HG03039 (cell line): ENCODE data around the gene SEPTIN3.

Experiments used
- ATAC-seq: cut with Tn5 transposase; IDR thresholded peaks from one replicate; pipeline ENCODE4 v1.9.1; 2021; ENCODE audit warnings: mild to moderate bottlenecking, moderate library complexity; ENCODE audit not compliant: unreplicated experiment

SEPTIN3 gene

DNA sequence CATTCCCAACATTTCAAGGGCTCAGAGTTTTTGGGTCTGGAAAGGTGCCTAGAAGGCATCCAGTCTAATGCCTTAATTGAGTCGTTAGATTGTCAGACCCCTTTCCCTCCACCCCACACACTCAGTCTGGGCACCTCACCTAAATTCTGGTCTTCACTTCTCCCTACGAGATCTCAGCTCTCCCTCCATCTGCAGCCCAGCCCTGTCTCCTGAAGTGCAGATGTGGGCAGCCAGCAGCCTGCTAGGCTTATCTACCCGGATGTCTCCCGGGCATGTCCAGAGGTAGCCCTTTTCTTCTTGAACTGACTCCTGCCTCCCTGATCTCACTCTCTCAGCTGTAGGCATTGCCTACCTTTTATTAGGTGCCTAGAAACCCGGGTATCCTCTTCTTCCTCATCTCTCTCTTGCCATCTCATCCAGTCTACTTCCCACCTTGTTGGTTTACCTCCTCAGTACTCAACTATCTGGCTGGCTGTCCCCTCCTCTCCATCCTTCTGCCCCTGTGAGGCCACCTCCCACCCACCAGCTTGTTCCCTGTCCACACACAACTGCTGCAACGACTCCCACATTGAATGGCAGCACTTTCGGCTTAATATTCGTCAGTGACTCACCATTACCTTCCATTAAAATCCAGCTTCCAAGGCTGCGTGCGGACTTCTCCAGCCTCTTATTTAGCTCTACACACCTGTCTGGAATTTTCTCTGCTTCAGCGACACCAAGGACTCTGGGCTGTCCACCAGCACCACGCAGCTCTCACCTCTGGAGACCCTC lies 6.2 kb downstream of the SEPTIN3 start:
- no peak for ATAC-seq

DNA sequence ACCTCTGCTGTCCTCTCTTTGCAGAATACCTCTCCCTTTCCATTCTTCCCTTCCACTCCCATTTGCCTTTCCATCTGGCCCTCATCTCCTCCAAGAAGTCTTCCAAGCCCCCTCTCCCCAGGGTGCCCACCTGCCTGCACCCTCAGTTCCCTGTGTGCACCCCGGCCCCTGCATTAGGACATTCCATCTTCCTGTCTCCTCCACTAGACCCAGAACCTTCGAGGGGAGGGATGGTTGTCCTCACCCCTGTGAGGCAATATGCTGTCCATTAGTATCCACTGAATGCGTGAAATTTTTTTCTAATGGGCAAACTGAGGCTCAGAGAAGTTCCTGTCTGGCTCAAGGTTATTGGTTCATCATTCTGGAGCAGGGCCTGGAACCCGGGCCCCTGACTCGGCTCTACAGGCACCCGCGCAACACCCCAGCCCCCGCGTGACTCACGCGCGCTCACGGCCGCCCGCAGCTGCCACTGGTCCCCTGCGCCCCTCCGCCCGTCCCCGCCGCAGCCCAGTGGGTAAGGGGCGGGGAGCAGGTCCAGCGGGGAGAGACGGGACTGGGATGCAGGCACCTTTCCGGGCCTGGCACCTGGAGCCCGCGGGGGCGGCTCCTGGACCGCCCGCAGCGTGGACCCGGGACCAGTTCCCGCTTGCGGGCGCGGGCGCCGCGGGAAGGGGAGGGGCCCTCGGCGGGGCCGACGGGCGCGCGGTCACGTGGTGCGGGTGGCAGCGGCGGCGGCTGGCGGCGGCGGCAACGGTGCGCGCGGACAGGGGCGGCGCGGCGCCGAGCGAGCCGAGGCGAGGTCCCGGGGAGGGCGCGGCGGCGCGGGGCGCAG lies 7.0 kb downstream of the SEPTIN3 start:
- no peak for ATAC-seq

DNA sequence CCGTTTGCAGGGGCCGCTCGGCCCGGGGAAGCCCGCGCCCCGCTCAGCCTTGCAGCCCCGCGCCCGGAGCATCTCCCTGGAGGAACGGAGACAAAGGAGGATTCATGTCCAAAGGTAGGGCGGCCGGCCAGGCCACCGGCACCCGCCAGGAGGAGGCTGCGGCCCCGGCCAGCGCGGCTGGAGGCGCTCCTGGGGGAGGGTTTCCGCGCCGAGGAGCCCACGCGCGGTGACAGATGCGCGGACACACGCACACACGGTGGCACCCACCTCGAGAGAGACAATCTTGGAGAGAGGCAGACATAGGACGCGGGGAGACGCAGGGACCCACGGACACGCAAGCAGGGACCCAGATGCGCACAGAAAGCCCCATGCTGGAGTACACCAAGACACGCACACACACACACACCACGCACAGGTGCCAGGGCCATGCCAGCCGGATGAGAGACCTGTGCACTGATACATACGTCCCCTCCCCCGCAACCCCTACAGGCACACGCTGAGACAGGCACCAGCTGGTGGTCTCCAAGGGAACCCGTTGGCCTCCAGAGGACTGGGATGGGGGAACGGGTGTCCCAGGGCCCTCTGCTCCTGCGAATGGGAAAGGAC lies 7.8 kb downstream of the SEPTIN3 start:
- ATAC-seq: no peak

DNA sequence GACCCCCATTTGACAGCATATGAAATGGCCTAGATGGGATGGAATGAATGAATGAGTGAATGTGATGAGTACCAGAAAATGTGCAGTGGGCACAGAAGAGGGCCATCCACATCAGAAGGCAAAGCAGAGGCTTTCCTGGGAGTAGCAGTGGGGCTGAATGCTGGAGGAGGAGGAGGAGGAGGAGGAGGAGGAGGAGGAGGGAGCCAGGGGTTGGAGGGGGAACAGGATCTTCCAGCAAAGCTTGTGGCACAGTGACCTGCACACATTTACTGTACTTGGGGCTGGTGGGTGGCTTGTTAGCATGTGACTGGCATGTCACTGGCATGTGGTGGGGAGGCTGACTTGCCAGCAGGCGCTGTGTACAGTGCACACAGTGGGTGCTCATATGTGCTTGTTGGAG lies 9.5 kb downstream of the SEPTIN3 start:
- ATAC-seq: no peak

DNA sequence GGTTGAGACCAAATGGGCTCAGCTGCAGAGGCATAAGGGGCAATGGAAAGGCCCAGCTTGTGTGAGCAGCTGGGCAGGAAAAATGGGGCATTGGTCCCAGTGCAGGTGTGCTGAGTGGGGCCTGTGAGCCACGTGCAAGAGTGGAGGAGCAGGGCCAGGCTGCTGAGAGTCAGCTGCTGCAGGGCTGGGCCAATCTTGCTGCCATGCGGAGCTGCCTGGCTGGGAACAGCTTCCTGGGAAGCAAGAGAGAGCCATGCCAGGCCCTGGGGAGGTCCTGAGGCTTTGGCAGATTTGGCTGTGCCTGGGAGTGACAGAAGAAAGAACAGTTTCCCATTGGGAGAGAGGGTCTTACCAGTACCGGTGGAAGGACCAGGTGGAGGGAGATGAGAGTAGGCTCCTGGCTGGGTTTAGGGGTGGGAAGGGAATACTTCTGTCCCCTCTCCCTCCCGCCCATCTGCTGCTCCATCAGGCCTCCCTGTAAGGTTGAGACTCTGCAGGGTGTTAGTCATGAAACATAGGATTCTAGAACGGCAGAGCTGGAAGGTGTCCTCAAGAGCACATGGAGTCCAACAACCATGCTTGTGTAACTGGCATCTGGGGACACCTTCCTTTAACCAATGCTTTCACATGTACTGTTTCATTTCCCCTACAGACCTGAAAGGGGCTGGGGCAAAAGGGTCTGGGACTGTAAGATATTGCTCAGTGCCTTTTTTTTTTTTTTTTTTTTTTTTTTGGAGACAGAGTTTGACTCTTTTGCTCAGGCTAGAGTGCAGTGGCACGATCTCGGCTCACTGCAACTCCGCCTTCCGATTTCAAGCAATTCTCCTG lies 10.4 kb downstream of the SEPTIN3 start:
- no peak for ATAC-seq

DNA sequence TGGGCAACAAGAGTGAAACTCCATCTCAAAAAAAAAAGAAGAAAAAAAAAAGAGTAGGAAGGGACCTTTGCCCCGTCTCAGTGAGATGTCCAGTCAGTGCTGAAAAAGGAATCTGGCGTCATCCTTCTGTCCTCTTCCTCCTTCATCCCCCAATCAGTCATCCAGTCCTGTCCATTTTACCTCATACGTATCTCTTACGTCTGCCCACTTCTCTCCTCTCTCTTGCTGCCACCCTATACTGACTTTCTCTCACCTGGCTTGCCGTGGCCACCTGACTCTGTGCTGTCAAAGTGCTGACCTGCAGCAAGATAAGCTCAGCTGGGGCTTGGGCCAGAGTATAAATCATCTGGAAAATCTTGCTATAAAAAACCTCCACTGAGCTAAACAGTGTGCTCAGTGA lies 13.6 kb downstream of the SEPTIN3 start:
- no peak for ATAC-seq

DNA sequence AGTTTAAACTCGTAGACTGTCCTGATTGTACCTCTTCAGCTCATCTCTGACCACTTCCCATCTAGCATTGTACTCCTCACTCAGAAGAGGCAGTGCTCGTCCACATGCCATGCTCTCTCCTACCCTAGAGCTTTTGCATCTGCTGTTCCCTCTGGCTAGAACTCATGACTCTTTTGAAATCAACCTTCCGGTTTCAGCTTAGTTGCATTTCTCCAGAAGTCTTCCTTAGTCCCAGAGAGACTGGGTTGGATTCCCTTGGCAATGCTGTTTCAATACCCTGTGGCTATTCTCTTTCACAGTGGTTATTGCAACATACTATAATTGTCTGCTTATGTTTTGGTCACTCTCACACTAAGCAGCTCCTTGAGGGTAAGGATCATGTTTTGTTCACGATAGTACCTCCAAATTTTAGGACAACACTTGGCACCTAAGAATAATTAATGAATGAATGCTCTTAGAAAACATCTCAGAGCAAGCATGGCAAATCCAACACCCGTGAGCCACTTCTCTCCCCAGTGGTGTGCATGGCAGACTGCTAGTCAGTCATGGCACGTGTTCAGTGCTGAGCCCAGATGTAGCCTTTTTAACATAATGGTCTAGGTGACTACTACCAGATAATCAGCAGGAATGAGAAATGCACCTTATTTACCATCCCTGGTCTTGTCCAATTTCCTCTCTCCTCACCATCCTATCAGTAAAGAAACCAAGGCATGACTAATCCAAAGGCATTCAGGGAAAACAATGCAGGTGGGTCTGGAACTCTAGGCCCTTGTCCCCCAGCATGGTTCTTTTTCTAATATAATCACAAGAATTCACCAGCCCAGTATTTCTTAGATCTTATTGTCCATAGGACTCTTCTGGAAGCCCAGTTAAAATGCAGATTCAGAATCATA lies 14.5 kb downstream of the SEPTIN3 start:
- no peak for ATAC-seq

DNA sequence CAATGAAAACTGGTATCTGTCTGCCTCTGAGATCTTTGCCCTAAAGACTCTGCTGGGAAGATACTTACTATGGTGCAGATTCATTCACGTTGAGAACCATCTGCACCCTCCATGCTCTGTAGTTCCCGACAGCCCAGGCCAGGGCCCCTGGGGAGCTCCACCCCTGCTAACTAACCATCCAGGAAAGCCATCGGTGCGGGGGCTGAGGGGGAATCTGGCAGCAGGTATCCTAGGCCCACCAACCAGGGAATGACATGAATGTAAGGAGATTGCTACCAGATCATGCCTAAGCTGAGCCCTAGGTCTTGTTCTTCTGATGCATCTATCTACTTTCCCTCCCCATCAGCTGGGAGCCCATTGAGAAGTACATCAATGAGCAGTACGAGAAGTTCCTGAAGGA lies 18.0 kb downstream of the SEPTIN3 start:
- no peak for ATAC-seq

DNA sequence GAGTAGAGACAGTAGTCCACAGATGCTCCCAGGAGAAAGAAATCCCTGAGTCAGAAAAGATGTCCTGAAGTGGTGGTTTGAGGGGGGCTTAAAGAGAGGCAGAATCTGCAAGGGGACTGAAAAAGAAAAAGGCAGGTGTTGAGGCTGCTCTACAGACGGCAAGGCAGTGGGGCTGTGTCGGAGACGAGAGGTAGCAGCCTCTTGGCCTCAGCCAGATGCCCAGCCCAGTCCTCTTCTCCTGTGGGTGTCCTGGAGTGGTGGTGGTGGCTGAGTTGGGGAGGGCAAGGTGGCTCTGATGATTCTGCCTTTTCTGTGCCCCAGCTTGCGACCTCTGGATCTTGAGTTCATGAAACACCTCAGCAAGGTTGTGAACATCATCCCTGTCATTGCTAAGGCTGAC lies 20.0 kb downstream of the SEPTIN3 start:
- ATAC-seq: no peak

DNA sequence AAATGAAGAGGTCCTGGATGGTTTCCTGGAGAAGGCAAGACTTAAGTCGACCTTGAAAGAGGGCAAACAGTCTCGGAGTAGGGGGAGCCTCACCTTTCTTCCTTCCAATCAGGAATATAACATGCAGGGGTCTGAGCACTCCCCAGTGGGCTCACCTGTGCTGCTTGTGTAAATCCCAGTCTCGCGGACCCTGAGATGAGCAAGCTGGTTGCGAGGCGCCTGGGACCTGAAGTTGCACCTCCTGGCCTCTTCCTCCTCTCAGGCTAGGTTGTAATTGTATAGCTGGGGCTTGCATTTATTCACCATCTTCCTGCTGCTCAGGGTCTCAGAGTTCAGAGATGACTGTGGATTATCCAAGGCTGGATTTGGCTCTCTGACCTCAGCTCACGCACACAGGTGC lies 21.9 kb downstream of the SEPTIN3 start:
- no peak for ATAC-seq

DNA sequence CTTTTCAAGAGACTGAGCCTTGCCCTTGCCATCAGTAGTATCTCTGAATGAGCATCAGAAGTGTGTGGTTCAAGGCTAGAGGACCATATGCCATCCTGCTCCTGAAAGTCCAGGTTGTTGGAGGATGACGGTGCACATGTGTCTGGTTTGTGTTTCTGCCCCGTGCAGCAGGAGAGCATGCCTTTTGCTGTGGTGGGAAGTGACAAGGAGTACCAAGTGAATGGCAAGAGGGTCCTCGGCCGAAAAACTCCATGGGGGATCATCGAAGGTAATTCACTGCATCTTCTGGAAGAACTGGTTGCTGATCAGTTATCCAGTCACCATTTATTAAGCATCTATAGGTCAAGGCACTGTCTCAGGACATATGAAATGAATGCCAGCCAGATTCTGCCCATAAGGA lies 23.3 kb downstream of the SEPTIN3 start:
- ATAC-seq: no peak

DNA sequence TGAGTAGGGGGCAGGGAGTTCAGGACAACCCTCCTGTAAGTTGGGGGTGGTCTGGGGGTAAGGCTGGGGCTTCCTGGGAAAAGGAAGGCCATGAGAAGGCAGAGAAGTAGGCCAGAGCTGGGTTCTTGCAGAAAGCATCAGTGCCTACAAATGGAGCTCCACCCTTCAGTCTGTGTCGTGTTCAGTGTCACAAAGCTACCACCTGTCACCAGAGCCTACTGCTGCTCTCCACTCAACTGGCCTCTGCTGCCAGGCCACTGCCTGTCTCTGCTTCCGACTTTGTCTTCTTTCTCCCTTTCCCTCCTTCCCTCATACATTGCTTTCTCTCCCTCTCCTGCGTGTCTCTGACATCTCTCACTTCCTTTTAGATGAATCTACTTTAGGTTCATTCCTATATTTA lies 26.0 kb downstream of the SEPTIN3 start:
- ATAC-seq: no peak

DNA sequence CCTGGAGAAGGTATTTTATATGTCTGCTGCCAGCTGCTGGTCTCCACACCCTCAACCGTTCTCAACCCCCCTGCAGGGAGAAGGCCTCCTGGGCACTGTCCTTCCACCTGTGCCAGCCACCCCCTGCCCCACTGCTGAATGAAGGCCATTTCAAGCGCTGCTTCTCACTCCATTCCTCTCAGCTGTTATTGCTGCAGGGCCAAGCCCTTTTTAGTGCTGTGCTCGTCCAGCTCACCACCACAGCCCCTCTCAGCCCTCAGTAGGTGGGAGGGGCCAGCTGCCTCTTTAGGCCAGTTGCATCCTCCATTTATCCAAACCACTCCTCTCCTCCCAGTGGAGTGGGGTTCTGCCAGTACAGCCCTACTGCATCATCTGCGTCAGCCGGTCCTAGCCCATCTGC lies 27.6 kb downstream of the SEPTIN3 start:
- no peak for ATAC-seq

DNA sequence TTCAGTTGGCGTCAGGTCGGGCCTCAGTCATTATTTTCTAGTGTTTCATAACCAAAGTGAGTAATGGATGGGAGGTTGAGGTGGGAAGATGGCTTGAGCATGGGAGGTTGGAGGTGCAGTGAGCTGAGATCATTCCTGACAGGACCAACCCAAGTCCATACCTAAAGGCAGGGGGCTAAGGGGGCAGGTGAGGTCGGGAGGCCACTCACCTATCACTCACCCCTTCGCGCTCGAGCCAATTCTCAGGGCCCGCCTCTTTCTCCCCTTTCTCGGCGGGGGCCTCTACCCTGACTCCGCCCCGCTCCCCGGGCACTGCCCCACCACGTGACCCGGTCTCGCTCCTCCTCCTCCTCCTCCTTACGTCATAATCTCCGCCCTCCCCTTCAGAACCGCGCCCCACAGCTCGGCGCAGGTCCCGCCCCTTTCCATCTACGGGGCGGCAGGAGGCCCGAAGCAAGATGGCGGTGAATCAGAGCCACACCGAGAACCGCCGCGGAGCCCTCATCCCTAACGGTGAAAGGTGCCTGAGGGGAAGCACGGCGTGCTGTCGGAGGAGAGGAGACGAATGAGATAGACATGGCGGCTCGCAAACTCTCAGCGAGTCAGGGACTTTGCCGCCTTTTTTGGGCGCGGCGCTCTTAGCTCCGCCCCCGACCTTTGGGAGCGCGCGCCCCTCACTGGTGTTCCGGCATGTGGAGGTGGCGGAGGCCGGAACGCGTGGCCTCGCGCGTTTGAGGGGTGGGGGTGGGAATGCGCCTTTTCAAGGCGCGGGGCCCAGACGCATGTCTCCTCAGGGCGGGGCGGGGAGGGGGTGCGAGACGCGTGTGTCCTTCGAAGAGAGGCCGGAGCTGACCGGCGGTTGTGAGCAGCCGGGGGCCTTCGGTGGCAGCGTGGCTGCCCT lies 29.4 kb downstream of the SEPTIN3 start, which contains the start of gene WBP2NL:
Gene WBP2NL (plus strand): TSS at position 428 of the 901 bp plus-strand sequence. CDS start 31 bp downstream, at position 459.
- peak; percentile 68 for ATAC-seq

DNA sequence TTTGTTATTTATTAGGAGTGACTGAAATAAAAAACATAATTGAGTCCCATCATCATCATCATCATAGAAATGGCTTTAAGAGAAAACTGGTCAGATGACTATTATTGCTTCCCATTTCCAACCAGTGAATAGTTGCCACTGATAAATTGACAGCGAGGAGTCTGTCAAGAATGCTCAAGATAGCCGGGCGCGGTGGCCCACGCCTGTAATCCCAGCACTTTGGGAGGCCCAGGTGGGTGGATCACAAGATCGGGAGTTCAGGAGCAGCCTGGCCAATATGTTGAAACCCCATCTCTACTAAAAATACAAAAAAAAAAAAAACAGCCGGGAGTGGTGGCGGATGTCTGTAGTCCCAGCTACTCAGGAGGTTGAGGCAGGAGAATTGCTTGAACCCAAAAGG lies 31.2 kb downstream of the SEPTIN3 start:
- no peak for ATAC-seq

DNA sequence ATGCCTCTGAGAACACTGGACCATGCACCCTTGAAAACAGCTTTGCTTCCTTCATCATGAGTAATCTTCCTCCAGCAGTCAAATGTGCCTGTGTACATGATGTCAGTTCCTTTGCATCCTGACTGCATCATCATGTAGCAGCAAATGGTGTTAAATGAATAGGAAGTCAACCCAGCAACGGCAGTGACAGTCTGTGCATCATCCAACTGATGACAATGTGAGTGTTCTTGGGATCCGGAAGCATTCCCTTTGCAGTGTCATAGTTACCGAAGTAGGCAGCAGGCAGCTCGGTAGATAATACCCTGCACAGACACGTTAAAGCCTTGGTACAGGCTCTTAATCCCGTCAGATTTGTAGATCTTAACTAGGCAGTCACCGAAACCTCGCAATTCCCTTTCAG lies 31.9 kb downstream of the SEPTIN3 start:
- no peak for ATAC-seq

DNA sequence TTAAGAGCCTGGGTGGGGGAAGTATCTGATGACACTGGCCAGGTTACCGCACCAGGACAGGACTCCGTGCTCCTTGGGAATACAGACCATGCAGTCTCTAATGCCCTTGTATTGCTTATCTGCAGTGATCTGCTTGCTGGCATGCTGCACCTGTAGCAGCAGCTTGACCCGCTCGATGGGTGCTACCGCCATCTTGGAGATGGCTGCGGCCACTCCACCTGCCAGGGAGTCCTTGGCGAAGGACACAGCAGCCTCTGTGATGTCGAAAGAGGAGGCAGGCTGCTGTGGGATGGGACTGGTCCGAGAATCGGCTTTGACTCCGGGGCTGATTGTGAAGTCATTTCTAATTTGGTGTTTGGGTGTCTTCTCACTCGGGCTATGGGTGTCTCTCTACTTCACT lies 32.5 kb downstream of the SEPTIN3 start:
- no peak for ATAC-seq

DNA sequence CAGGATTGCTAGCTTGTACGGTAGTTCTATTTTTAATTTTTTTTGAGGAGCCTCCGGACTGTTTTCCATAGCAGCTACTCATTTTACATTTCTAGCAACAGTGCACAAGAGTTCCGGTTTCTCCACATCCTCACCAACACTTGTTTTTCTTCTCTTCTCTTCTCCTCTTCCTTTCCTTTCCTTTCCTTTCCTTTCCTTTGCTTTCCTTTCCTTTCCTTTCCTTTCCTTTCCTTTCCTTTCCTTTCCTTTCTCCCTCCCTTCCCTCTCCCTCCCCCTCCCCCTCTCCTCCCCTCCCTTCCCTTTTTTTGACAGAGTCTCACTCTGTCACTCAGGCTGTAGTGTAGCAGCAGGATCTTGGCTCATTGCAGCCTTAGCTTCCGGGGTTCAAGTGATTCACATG lies 38.7 kb downstream of the SEPTIN3 start:
- ATAC-seq: no peak

DNA sequence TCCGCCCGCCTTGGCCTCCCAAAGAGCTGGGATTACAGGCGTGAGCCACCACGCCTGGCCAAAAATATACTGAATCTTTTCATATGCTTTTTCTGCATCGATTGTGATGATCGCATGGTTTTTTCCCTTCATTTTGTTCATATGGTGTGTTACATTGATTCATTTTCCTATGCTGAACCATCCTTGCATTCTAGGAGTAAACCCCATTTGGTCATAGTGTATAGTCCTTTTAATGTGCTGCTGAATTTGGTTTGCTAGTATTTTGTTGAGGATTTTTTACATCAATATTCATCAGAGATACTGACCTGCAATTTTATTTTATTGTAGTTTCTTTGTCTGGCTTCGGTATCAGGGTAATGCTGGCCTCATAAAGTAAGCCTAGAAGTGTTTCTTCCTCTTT lies 41.5 kb downstream of the SEPTIN3 start:
- ATAC-seq: no peak
